HL-60 (cell line): ENCODE measurements around the gene ALS2CL.

ENCODE experiments used
- POLR2AphosphoS5 ChIP-seq: IDR thresholded peaks from 2 replicates; pipeline ENCODE4 v1.6.1; 2012; ENCODE audit warnings: low read depth
- TF ChIP-seq, protein P1 (sequence below): IDR thresholded peaks from one replicate; pipeline ENCODE4 v1.5.1; 2011; ENCODE audit warnings: low read length, control low read depth, inconsistent platforms; ENCODE audit not compliant: insufficient read depth

- TF ChIP-seq POLR2AphosphoS5 = no peak
- TF ChIP-seq, protein P1, sequence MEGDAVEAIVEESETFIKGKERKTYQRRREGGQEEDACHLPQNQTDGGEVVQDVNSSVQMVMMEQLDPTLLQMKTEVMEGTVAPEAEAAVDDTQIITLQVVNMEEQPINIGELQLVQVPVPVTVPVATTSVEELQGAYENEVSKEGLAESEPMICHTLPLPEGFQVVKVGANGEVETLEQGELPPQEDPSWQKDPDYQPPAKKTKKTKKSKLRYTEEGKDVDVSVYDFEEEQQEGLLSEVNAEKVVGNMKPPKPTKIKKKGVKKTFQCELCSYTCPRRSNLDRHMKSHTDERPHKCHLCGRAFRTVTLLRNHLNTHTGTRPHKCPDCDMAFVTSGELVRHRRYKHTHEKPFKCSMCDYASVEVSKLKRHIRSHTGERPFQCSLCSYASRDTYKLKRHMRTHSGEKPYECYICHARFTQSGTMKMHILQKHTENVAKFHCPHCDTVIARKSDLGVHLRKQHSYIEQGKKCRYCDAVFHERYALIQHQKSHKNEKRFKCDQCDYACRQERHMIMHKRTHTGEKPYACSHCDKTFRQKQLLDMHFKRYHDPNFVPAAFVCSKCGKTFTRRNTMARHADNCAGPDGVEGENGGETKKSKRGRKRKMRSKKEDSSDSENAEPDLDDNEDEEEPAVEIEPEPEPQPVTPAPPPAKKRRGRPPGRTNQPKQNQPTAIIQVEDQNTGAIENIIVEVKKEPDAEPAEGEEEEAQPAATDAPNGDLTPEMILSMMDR = no peak
These were observed 29.1 kb downstream of the ALS2CL start for GRCh38 chr3:46664188-46664970.
